IPS-NIHi7 (cell line): Measurements from ENCODE around the gene IL10RA.
"Not testable (repeated sequence)": the region's sequence is repeated elsewhere in the genome, so short reads cannot be mapped to it uniquely, and the experiment has no call there.

Source experiments
- DNase-seq: peaks from one replicate; pipeline ENCODE4 v3.0.0; 2012; ENCODE audit warnings: mixed read lengths; ENCODE audit errors: extremely low spot score

Gene IL10RA

GRCh38 chr11:117985953-117986887 is at the start of gene IL10RA:
Gene IL10RA, plus strand, starts transcription at chr11:117986394. Its CDS starts 74 bp downstream, at chr11:117986468.
- DNase-seq: peak; percentile 99

- DNase-seq: no peak
Measured at GRCh38 chr11:117936973-117937372, 49.2 kb upstream of the IL10RA start.

- no peak for DNase-seq
Measured at GRCh38 chr11:117940736-117941135, 45.5 kb upstream of the IL10RA start.

- no peak for DNase-seq
Measured at GRCh38 chr11:117941163-117941707, 45.0 kb upstream of the IL10RA start.

- DNase-seq: no peak
Measured at GRCh38 chr11:117941976-117942654, 44.1 kb upstream of the IL10RA start.

GRCh38 chr11:117944554-117944953 is 41.6 kb upstream of the IL10RA start:
- no peak for DNase-seq

GRCh38 chr11:117945047-117945810 is 41.0 kb upstream of the IL10RA start:
- no peak for DNase-seq

- no peak for DNase-seq
Measured at GRCh38 chr11:117946156-117946841, 39.9 kb upstream of the IL10RA start.

- DNase-seq: peak; percentile 92
Measured at GRCh38 chr11:117946842-117947526, 39.2 kb upstream of the IL10RA start.

GRCh38 chr11:117947751-117948150 is 38.4 kb upstream of the IL10RA start:
- DNase-seq: not testable (repeated sequence)

GRCh38 chr11:117948466-117948865 is 37.7 kb upstream of the IL10RA start:
- DNase-seq: not testable (repeated sequence)

GRCh38 chr11:117949062-117949461 is 37.1 kb upstream of the IL10RA start:
- DNase-seq: no peak

GRCh38 chr11:117950301-117950700 is 35.9 kb upstream of the IL10RA start:
- no peak for DNase-seq

- no peak for DNase-seq
Measured at GRCh38 chr11:117950993-117951961, 34.9 kb upstream of the IL10RA start.

- DNase-seq: peak; percentile 5
Measured at GRCh38 chr11:117953024-117953671, 33.0 kb upstream of the IL10RA start.

- no peak for DNase-seq
Measured at GRCh38 chr11:117958949-117959348, 27.2 kb upstream of the IL10RA start.

GRCh38 chr11:117959438-117960149 is 26.6 kb upstream of the IL10RA start:
- no peak for DNase-seq

- DNase-seq: no peak
Measured at GRCh38 chr11:117960406-117960805, 25.8 kb upstream of the IL10RA start.
